Upper lobe of left lung (tissue), 6 donors: ENCODE data around the gene C1orf174. TPM values are rescaled to one million over a fixed set of nuclear protein-coding genes. Genes with fewer than 3 reads are reported as not detected.

Experiments
- ATAC-seq, 2 donors: fragments of 200-7000 bp; cut with Tn5 transposase; one replicate each; pipeline ENCODE4 v1.9.1; 2022; ENCODE audit warnings: mild to moderate bottlenecking in 2 of 2, moderate library complexity in 2 of 2; ENCODE audit not compliant: low FRiP score in 2 of 2
- DNase-seq, 2 donors: peaks; one replicate each; pipeline ENCODE4 v3.0.0-alpha.2; 2019 to 2020
- H3K27ac ChIP-seq, 4 donors: fragments of 200-600 bp; sonication (generic); one replicate each; pipeline ENCODE4 v1.5.1; 2016 to 2019
- H3K27me3 ChIP-seq, 4 donors: fragments of 200-600 bp; sonication (generic); one replicate each; pipeline ENCODE4 v1.5.1; 2017 to 2019
- H3K36me3 ChIP-seq, 4 donors: fragments of 200-600 bp; sonication (generic); one replicate each; pipeline ENCODE4 v1.5.1; 2016 to 2019
- H3K4me1 ChIP-seq, 4 donors: fragments of 200-600 bp; sonication (generic); one replicate each; pipeline ENCODE4 v1.5.1; 2018 to 2019
- H3K4me3 ChIP-seq, 4 donors: fragments of 200-600 bp; sonication (generic); one replicate each; pipeline ENCODE4 v1.5.1; 2017 to 2019; ENCODE audit warnings: mild to moderate bottlenecking in 2 of 4, moderate library complexity in 1 of 4
- H3K9me3 ChIP-seq, 4 donors: fragments of 200-600 bp; sonication (generic); one replicate each; pipeline ENCODE4 v1.5.1; 2018 to 2019
- EP300 ChIP-seq, 4 donors: sonication (generic); formaldehyde crosslinking; IDR thresholded peaks; one replicate each; pipeline ENCODE4 v1.5.1; 2017; ENCODE audit warnings: antibody characterized with exemption in 4 of 4, control low read depth in 2 of 4
- POLR2A ChIP-seq, 4 donors: fragments of 450-650 bp; IDR thresholded peaks; one replicate each; pipeline ENCODE4 v1.5.1; 2016 to 2017; ENCODE audit warnings: antibody characterized with exemption in 4 of 4, mild to moderate bottlenecking in 2 of 4
- POLR2AphosphoS5 ChIP-seq, 2 donors: sonication (generic); formaldehyde crosslinking; IDR thresholded peaks; one replicate each; pipeline ENCODE4 v1.5.1; 2017; ENCODE audit warnings: antibody characterized with exemption in 2 of 2
- WGBS, 2 donors: methylation state at CpG; one replicate each; pipeline ENCODE4 v1.1.5; 2017 to 2018; 5-methylcytosine and 5-hydroxymethylcytosine counted together
- total RNA-seq, 6 donors: library from RNA; depleted of rRNA in 4 of 6; stranded (reverse); fragments of >200 nt in 4 of 6; gene quantifications; one replicate each; pipeline versions ENCODE4 v1.1.0 to v1.2.1, GENCODE V29; 2016 to 2021
- TF ChIP-seq, protein P1 (sequence below), 6 experiments: fragments of 450-650 bp in 4 of 6; fragments of 200-600 bp in 2 of 6; sonication (generic) in 2 of 6; IDR thresholded peaks; one replicate each; pipeline ENCODE4 v1.5.1; 2016 to 2019; ENCODE audit warnings: antibody characterized with exemption in 6 of 6
- donor health status: DM: no; HTN: no; CAD: no; lungs with moderate emphysema.
- donor health status: DM: no; HTN: yes; CAD: no; lungs with severe emphysema.

Gene C1orf174
- total RNA-seq, 6 donors from 2014 or later, result 15.9 to 35.6 (median 20.6) TPM

DNA sequence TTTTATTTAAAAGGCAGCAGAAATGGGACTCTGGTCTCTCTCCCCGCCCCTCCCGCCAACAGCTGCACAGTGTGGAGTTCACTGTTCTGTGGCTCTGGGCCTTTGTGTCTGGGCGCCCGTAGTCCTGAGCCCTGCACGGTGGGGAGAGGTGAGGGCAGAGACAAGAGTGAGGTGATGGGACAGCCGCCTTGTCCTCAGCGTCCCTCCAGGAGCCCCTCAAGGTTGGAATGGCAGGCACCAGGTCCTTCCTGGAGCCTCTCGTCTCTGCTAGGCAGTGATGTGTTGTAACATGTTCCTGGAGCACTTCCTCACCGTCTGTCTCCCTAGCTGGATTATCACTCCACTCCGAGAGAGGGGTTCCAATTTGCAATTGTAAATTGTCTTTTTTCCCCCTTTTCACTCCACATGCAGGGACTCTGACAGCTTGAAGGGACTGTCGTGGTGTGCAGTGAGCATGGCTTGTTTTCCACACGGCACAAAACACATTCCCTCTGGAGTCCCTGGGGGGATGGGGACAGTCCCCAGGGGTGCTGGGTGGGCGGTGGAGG is 44.6 kb upstream of the C1orf174 start:
- TF ChIP-seq EP300 (IDR thresholded peaks at IDR 0.05) (no peak), POLR2A (IDR thresholded peaks at IDR 0.05) (no peak), POLR2AphosphoS5 (IDR thresholded peaks at IDR 0.05) (no peak)
- TF ChIP-seq, protein P1, sequence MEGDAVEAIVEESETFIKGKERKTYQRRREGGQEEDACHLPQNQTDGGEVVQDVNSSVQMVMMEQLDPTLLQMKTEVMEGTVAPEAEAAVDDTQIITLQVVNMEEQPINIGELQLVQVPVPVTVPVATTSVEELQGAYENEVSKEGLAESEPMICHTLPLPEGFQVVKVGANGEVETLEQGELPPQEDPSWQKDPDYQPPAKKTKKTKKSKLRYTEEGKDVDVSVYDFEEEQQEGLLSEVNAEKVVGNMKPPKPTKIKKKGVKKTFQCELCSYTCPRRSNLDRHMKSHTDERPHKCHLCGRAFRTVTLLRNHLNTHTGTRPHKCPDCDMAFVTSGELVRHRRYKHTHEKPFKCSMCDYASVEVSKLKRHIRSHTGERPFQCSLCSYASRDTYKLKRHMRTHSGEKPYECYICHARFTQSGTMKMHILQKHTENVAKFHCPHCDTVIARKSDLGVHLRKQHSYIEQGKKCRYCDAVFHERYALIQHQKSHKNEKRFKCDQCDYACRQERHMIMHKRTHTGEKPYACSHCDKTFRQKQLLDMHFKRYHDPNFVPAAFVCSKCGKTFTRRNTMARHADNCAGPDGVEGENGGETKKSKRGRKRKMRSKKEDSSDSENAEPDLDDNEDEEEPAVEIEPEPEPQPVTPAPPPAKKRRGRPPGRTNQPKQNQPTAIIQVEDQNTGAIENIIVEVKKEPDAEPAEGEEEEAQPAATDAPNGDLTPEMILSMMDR (IDR thresholded peaks at IDR 0.05), result no peak
- Histone ChIP-seq H3K27ac (no peak overlapping the region), H3K4me1 (peaks cover 0 to 4% (median 0%) of the 10 kb centered on the region in 4 donors), H3K4me3 (no peak overlapping the region), H3K27me3 (no peaks in the 10 kb centered on the region), H3K36me3 (no peaks in the 10 kb centered on the region), H3K9me3 (no peaks in the 10 kb centered on the region)
- ATAC-seq (no peak), DNase-seq (no peak)
- 63 to 67% methylated on average over 13 of the region's 13 CpGs for WGBS, 2 donors

DNA sequence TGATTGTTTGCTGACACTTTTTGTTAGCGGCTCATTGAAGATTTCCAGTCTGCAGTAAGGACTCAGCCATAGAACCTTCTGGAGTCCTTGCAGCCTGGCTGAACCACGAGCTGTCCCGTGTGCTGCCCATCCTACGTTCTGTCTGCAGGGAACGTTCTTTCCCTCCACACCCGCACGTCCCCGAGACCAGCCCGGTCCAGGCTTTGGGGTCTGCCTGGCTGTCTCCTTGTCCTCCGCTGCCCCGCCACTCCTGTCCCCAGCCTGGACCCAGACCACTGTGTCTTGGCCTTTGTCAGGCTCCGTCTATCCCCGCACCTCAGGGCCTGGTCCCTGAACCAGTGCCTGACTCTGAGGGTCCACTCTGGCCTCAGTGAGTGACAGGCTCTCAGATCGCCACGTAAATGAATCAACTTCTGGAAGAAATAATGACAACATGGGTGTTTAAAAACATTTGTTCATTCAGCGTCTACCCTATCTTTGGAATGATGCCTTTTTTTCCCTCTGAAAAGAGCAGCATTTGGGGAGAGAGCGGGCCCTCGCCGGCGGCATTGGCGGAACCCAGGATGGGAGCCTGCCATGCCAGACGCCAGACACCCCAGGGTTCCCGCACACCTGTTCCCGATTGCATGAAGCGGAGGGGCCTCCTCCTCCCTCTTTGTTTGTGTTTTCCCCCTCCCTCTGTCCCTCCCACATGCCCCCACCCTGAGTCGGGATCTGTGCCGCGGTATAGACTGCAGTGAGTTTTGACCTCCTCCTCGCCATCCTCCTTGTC is 43.9 kb upstream of the C1orf174 start:
- Histone ChIP-seq H3K4me3 (no peak overlapping the region), H3K27me3 (no peaks in the 10 kb centered on the region), H3K4me1 (peaks cover 0 to 4% (median 0%) of the 10 kb centered on the region in 4 donors), H3K36me3 (no peaks in the 10 kb centered on the region), H3K9me3 (no peaks in the 10 kb centered on the region), H3K27ac (no peak overlapping the region)
- DNase-seq, result peak in 1 of 2 donors; percentile 50
- TF ChIP-seq POLR2A (IDR thresholded peaks at IDR 0.05), result no peak
- TF ChIP-seq, protein P1 (IDR thresholded peaks at IDR 0.05), result no peak
- TF ChIP-seq POLR2AphosphoS5 (IDR thresholded peaks at IDR 0.05), result no peak
- no peak for TF ChIP-seq EP300 (IDR thresholded peaks at IDR 0.05)
- ATAC-seq, result no peak
- WGBS, 2 donors, result 83 to 90% methylated on average over 27 to 28 of the region's 29 CpGs

DNA sequence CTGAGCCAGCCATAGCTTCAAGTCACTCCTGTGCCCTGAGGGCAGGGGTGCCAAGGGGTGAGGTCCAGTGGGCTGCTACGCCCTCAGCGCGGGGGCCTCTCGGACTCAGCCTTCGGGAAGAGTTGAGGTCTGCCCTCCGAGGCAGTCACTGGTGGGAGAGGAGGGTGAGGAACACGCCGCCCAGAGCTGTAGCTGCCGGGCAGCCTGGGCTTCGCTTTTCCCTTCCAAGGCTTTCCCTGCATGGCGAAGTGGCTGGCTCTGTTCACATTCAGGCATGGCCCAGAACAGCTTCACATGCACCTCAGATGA is 43.0 kb upstream of the C1orf174 start:
- no peaks in the 10 kb centered on the region for H3K27me3 ChIP-seq
- no peak for ATAC-seq

DNA sequence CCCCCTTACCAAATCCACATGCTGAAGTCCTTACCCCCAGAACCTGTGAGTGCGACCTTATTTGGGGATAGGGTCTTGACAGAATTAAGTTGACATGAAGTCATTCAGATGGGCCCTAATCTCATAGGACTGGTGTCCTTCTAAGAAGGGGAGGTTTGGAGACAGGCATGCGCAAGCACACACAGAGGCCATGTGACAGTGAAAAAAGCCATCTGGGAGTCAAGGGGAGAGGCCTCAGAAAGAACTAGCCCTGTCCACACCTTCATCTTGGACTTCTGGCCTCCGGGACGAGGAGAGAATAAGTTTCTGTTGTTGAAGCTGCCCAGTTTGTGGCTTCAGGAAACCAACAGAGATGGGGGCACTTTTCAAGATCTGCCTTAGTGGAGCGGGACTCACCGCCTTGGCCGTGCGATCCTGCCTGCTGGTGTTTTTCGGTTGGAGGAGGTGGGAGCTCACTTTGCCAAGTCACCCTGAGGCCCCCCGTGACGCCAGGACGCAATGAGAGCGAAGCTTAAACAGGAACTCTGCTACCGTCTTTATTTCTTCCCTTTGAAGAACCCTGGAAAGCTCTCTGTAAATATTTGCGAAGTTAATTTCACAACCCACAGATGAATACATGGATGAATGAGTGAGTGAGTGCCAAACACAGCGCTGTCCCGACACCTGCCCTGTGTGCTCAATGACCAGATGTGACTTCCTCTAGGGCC is 42.5 kb upstream of the C1orf174 start:
- ATAC-seq (no peak), DNase-seq (no peak)
- Histone ChIP-seq H3K4me3 (no peak overlapping the region), H3K4me1 (peaks cover 0 to 4% (median 0%) of the 10 kb centered on the region in 4 donors), H3K27me3 (no peaks in the 10 kb centered on the region), H3K36me3 (no peaks in the 10 kb centered on the region), H3K9me3 (peaks cover 0 to under 1% (median 0%) of the 10 kb centered on the region in 4 donors), H3K27ac (no peak overlapping the region)
- WGBS, 2 donors, result 54 to 72% methylated on average over 17 of the region's 17 CpGs
- TF ChIP-seq POLR2A (IDR thresholded peaks at IDR 0.05) (no peak), EP300 (IDR thresholded peaks at IDR 0.05) (no peak), POLR2AphosphoS5 (IDR thresholded peaks at IDR 0.05) (no peak)
- TF ChIP-seq, protein P1 (IDR thresholded peaks at IDR 0.05), result no peak

More for the DNA sequence above, 43.0 kb upstream of the C1orf174 start:
- no peak overlapping the region for H3K4me3 ChIP-seq
- peak in 1 of 2 donors; percentile 47 for DNase-seq
- WGBS, 2 donors, result 66 to 91% methylated on average over 2 to 11 of the region's 11 CpGs
- H3K4me1 ChIP-seq, result peaks cover 0 to 4% (median 0%) of the 10 kb centered on the region in 4 donors
- no peak overlapping the region for H3K27ac ChIP-seq
- no peak for TF ChIP-seq POLR2AphosphoS5 (IDR thresholded peaks at IDR 0.05)
- TF ChIP-seq POLR2A (IDR thresholded peaks at IDR 0.05), result no peak
- no peak for TF ChIP-seq EP300 (IDR thresholded peaks at IDR 0.05)
- TF ChIP-seq, protein P1 (IDR thresholded peaks at IDR 0.05), result no peak
- no peaks in the 10 kb centered on the region for H3K9me3 ChIP-seq
- no peaks in the 10 kb centered on the region for H3K36me3 ChIP-seq
